ENCODE measurements around the gene PP2D1. TPM values are rescaled to one million over a fixed set of nuclear protein-coding genes. Genes with fewer than 3 reads are reported as not detected.
A peak's percentile ranks its signal among the peaks of the same experiment; 100 is the strongest.

PP2D1 gene
- total RNA-seq (not detected), polyA plus RNA-seq (0.46 TPM)

- CTCF ChIA-PET = no interaction called here
Observed at GRCh38 chr3:20012164-20012563, at the start of gene PP2D1. TSS of gene PP2D1 (minus strand) at chr3:20012264. CDS start at chr3:20012072, 192 bp downstream.

GRCh38 chr3:20060974-20061685, 49.1 kb upstream of the PP2D1 start:
- Mint-ChIP-seq H3K9me3 (no peaks in the 10 kb centered on the region), H3K27ac (peak overlapping the region; percentile 6 to 91 (median 63)), H3K4me1 (peaks cover 50 to 61% (median 58%) of the 10 kb centered on the region in 3 donors), H3K27me3 (no peaks in the 10 kb centered on the region), H3K4me3 (peak overlapping the region in 6 of 7 donors; percentile 16 to 78 (median 42)), H3K36me3 (peaks cover 0 to 10% (median 3%) of the 10 kb centered on the region in 3 donors)
- H3K27me3 ChIP-seq (ENCODE audit: insufficient read depth, low read length, poor library complexity, severe bottlenecking) = no peaks in the 10 kb centered on the region
- no peak for DNase-seq
- peak overlapping the region; percentile 12 for H3K4me3 ChIP-seq (ENCODE audit: low read length)
- ChIA-PET POLR2A (no interaction called here), CTCF (no interaction called here)
- H3K36me3 ChIP-seq (ENCODE audit: insufficient read depth, low read length) = no peaks in the 10 kb centered on the region
- H3K4me1 ChIP-seq (ENCODE audit: insufficient read depth, low read length) = peaks cover 38% of the 10 kb centered on the region
- H3K27ac ChIP-seq (ENCODE audit: low read depth, low read length) = no peak overlapping the region
- H3K9me3 ChIP-seq (ENCODE audit: low read length) = no peaks in the 10 kb centered on the region

More at GRCh38 chr3:20012164-20012563, at the start of gene PP2D1:
- Mint-ChIP-seq H3K4me3 (no peak within 1 kb of the TSS), H3K27ac (no peak within 1 kb of the TSS), H3K4me1 (no peaks in the 10 kb centered on the region), H3K9me3 (no peaks in the 10 kb centered on the region), H3K36me3 (no peaks in the 10 kb centered on the region), H3K27me3 (no peaks in the 10 kb centered on the region)
- H3K27me3 ChIP-seq (ENCODE audit: insufficient read depth, low read length, poor library complexity, severe bottlenecking) = no peaks in the 10 kb centered on the region
- no peaks in the 10 kb centered on the region for H3K9me3 ChIP-seq (ENCODE audit: low read length)
- H3K36me3 ChIP-seq (ENCODE audit: insufficient read depth, low read length) = no peaks in the 10 kb centered on the region
- H3K4me3 ChIP-seq (ENCODE audit: low read length) = no peak within 1 kb of the TSS
- H3K4me1 ChIP-seq (ENCODE audit: insufficient read depth, low read length) = no peaks in the 10 kb centered on the region
- POLR2A ChIA-PET = no interaction called here
- DNase-seq = no peak
- H3K27ac ChIP-seq (ENCODE audit: low read depth, low read length) = no peak within 1 kb of the TSS

DNA sequence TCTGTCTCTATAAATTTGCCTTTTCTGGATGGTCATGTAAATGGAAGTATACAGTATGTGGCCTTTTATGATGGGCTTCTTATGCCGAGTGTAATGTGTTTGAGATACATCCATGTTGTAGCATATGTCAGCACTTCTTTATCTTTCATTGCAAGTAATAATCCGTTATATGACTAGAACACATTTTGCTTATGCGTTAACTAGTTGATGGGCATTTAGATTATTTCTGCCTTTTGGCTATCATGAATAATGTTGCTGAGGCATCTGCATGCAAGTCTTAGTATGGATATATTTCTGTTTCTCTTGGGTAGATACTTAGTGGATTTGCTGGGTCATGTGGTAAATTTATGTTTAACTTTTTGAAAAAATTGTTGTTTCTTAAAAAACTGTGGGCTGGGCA, 47.9 kb upstream of the PP2D1 start:
- Histone ChIP-seq H3K27ac (ENCODE audit: low read depth, low read length) (no peak overlapping the region), H3K36me3 (ENCODE audit: insufficient read depth, low read length) (no peaks in the 10 kb centered on the region), H3K9me3 (ENCODE audit: low read length) (no peaks in the 10 kb centered on the region), H3K27me3 (ENCODE audit: insufficient read depth, low read length, poor library complexity, severe bottlenecking) (no peaks in the 10 kb centered on the region), H3K4me3 (ENCODE audit: low read length) (no peak overlapping the region), H3K4me1 (ENCODE audit: insufficient read depth, low read length) (peaks cover 48% of the 10 kb centered on the region)
- Mint-ChIP-seq H3K36me3 (peaks cover 0 to 10% (median 3%) of the 10 kb centered on the region in 3 donors), H3K27ac (peak overlapping the region in 7 of 8 donors; percentile 3 to 83 (median 20)), H3K4me3 (peak overlapping the region in 1 of 7 donors; percentile 16), H3K27me3 (no peaks in the 10 kb centered on the region), H3K4me1 (peaks cover 40 to 49% (median 46%) of the 10 kb centered on the region in 3 donors), H3K9me3 (no peaks in the 10 kb centered on the region)
- CTCF ChIA-PET = interaction anchor here (0.7 kb wide), 1 partner anchor 922 kb away, joined by 3 read pairs; no protein-coding TSS in a partner anchor
- POLR2A ChIA-PET = no interaction called here
- no peak for DNase-seq

GRCh38 chr3:20057612-20058180, 45.6 kb upstream of the PP2D1 start:
- peaks cover 25 to 37% (median 30%) of the 10 kb centered on the region in 3 donors for H3K4me1 Mint-ChIP-seq
- no peaks in the 10 kb centered on the region for H3K9me3 Mint-ChIP-seq
- Histone ChIP-seq H3K4me1 (ENCODE audit: insufficient read depth, low read length) (peaks cover 45% of the 10 kb centered on the region), H3K36me3 (ENCODE audit: insufficient read depth, low read length) (no peaks in the 10 kb centered on the region), H3K4me3 (ENCODE audit: low read length) (no peak overlapping the region), H3K27me3 (ENCODE audit: insufficient read depth, low read length, poor library complexity, severe bottlenecking) (no peaks in the 10 kb centered on the region), H3K27ac (ENCODE audit: low read depth, low read length) (no peak overlapping the region), H3K9me3 (ENCODE audit: low read length) (no peaks in the 10 kb centered on the region)
- no peaks in the 10 kb centered on the region for H3K27me3 Mint-ChIP-seq
- CTCF ChIA-PET = interaction anchor here (1.0 kb wide), 1 partner anchor 11 kb away, joined by 4 read pairs; no protein-coding TSS in a partner anchor
- no peak for DNase-seq
- peaks cover 0 to 10% (median 3%) of the 10 kb centered on the region in 3 donors for H3K36me3 Mint-ChIP-seq
- H3K4me3 Mint-ChIP-seq = no peak overlapping the region
- POLR2A ChIA-PET = no interaction called here
- H3K27ac Mint-ChIP-seq = peak overlapping the region in 3 of 8 donors; percentile 13 to 59 (median 58)

DNA sequence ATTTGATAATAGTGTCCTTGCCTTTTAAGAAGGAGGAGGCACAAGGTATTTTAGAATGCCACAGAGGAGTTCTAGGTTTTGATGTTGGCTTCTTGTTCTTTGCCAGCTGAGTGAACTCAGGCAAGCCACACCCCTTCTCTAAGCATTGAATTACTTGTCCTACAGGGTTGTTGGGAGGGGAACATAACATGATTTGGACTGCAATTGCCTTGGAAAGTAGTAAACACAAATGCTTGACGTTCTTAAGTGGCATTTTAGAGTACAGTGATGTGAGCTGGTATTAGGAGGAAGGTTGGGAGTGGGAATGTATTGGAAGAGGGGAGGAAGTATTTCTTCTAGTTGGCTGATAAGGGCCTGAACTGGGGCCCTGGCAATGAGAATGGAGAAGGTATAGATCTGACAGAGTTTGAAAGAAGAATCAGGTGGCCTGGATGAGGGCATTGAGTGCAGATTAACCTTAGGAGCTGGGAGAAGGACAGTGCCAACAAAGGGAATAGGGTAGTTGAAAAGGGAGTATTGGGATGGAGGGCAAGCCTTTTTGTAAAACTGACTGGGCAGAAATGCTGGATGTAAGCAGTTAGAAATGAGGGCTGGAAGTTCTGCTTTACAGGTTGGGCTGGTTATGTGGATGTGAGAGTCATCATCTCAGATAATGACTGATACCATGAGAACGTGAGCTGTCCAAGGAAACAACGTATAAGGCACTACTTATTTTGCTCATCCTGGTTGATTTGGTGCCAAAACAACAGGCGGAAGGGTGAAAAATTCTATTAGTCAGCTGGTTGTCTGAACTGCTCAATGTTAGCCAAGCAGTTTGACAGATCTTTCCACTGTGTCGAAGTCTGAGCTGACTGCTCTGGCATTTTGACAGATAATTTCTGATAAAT, 44.9 kb upstream of the PP2D1 start:
- Mint-ChIP-seq H3K36me3 (peaks cover 0 to 10% (median 3%) of the 10 kb centered on the region in 3 donors), H3K27me3 (no peaks in the 10 kb centered on the region), H3K4me3 (no peak overlapping the region), H3K9me3 (no peaks in the 10 kb centered on the region), H3K4me1 (peaks cover 26 to 39% (median 32%) of the 10 kb centered on the region in 3 donors), H3K27ac (no peak overlapping the region)
- ChIA-PET CTCF (interaction anchor here (1.0 kb wide), 1 partner anchor 10 kb away, joined by 4 read pairs; no protein-coding TSS in a partner anchor), POLR2A (no interaction called here)
- Histone ChIP-seq H3K4me3 (ENCODE audit: low read length) (no peak overlapping the region), H3K4me1 (ENCODE audit: insufficient read depth, low read length) (peaks cover 45% of the 10 kb centered on the region), H3K27me3 (ENCODE audit: insufficient read depth, low read length, poor library complexity, severe bottlenecking) (no peaks in the 10 kb centered on the region), H3K36me3 (ENCODE audit: insufficient read depth, low read length) (no peaks in the 10 kb centered on the region), H3K9me3 (ENCODE audit: low read length) (no peaks in the 10 kb centered on the region), H3K27ac (ENCODE audit: low read depth, low read length) (no peak overlapping the region)
- no peak for DNase-seq

GRCh38 chr3:20055842-20056241, 43.8 kb upstream of the PP2D1 start:
- H3K4me3 ChIP-seq (ENCODE audit: low read length) = no peak overlapping the region
- H3K4me1 ChIP-seq (ENCODE audit: insufficient read depth, low read length) = peaks cover 44% of the 10 kb centered on the region
- peaks cover 30 to 43% (median 35%) of the 10 kb centered on the region in 3 donors for H3K4me1 Mint-ChIP-seq
- H3K27me3 ChIP-seq (ENCODE audit: insufficient read depth, low read length, poor library complexity, severe bottlenecking) = no peaks in the 10 kb centered on the region
- no peaks in the 10 kb centered on the region for H3K36me3 ChIP-seq (ENCODE audit: insufficient read depth, low read length)
- no peaks in the 10 kb centered on the region for H3K27me3 Mint-ChIP-seq
- ChIA-PET POLR2A (no interaction called here), CTCF (interaction anchor here (1.7 kb wide), 1 partner anchor 14 kb away, joined by 5 read pairs; no protein-coding TSS in a partner anchor)
- H3K9me3 ChIP-seq (ENCODE audit: low read length) = no peaks in the 10 kb centered on the region
- no peaks in the 10 kb centered on the region for H3K9me3 Mint-ChIP-seq
- no peak overlapping the region for H3K27ac Mint-ChIP-seq
- H3K36me3 Mint-ChIP-seq = peaks cover 0 to 10% (median 2%) of the 10 kb centered on the region in 3 donors
- H3K27ac ChIP-seq (ENCODE audit: low read depth, low read length) = no peak overlapping the region
- no peak overlapping the region for H3K4me3 Mint-ChIP-seq
- no peak for DNase-seq

GRCh38 chr3:20055020-20055775, 43.1 kb upstream of the PP2D1 start:
- Histone ChIP-seq H3K27ac (ENCODE audit: low read depth, low read length) (peak overlapping the region; percentile 36), H3K9me3 (ENCODE audit: low read length) (no peaks in the 10 kb centered on the region), H3K4me1 (ENCODE audit: insufficient read depth, low read length) (peaks cover 43% of the 10 kb centered on the region), H3K4me3 (ENCODE audit: low read length) (no peak overlapping the region), H3K27me3 (ENCODE audit: insufficient read depth, low read length, poor library complexity, severe bottlenecking) (no peaks in the 10 kb centered on the region), H3K36me3 (ENCODE audit: insufficient read depth, low read length) (no peaks in the 10 kb centered on the region)
- peaks cover 0 to 10% (median 2%) of the 10 kb centered on the region in 3 donors for H3K36me3 Mint-ChIP-seq
- H3K4me1 Mint-ChIP-seq = peaks cover 32 to 43% (median 35%) of the 10 kb centered on the region in 3 donors
- no peaks in the 10 kb centered on the region for H3K27me3 Mint-ChIP-seq
- no peak overlapping the region for H3K4me3 Mint-ChIP-seq
- POLR2A ChIA-PET = no interaction called here
- no peak for DNase-seq
- no peak overlapping the region for H3K27ac Mint-ChIP-seq
- CTCF ChIA-PET = interaction anchor here (1.7 kb wide), 1 partner anchor 14 kb away, joined by 5 read pairs; no protein-coding TSS in a partner anchor
- H3K9me3 Mint-ChIP-seq = no peaks in the 10 kb centered on the region
